ENCODE results near the gene CLEC4M. TPM values are rescaled to one million over a fixed set of nuclear protein-coding genes. Genes with fewer than 3 reads are reported as not detected.

Gene CLEC4M
- total RNA-seq, 1 donor from 2014 or later = not detected

DNA sequence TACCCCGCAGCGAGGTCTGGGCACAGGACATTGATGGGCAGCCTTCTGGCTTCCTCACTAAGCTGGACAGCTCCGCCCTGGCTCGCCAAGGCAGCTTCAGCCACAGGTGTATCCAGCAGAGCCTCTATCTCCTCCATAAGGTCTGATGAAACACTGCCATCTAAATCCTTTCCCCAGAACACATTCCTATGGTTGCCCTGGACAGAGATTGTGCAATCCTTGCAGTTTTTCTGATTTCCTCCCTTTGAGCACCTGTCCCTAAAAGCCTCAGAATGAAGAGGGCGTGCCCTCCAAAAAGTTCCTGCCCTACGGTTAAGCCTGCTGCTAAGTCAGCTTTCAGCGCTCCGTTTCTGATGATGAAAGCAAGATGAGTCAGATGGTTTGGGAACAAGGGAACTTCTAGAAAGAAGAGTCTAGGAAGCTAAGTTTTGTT is 21.0 kb downstream of the CLEC4M start:
- no peaks in the 10 kb centered on the region for H3K9me3 Mint-ChIP-seq (ENCODE audit: unreplicated experiment)
- H3K4me1 Mint-ChIP-seq (ENCODE audit: unreplicated experiment) = peaks cover 3% of the 10 kb centered on the region
- H3K27me3 Mint-ChIP-seq (ENCODE audit: unreplicated experiment) = peaks cover 14% of the 10 kb centered on the region
- TF ChIP-seq, protein P1, sequence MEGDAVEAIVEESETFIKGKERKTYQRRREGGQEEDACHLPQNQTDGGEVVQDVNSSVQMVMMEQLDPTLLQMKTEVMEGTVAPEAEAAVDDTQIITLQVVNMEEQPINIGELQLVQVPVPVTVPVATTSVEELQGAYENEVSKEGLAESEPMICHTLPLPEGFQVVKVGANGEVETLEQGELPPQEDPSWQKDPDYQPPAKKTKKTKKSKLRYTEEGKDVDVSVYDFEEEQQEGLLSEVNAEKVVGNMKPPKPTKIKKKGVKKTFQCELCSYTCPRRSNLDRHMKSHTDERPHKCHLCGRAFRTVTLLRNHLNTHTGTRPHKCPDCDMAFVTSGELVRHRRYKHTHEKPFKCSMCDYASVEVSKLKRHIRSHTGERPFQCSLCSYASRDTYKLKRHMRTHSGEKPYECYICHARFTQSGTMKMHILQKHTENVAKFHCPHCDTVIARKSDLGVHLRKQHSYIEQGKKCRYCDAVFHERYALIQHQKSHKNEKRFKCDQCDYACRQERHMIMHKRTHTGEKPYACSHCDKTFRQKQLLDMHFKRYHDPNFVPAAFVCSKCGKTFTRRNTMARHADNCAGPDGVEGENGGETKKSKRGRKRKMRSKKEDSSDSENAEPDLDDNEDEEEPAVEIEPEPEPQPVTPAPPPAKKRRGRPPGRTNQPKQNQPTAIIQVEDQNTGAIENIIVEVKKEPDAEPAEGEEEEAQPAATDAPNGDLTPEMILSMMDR (IDR thresholded peaks at IDR 0.05; ENCODE audit: unreplicated experiment) = no peak
- H3K36me3 Mint-ChIP-seq (ENCODE audit: low read depth, unreplicated experiment) = no peaks in the 10 kb centered on the region
- DNase-seq (ENCODE audit: low spot score) = no peak
- H3K4me3 Mint-ChIP-seq (ENCODE audit: unreplicated experiment) = no peak overlapping the region
- H3K27ac Mint-ChIP-seq (ENCODE audit: unreplicated experiment) = no peak overlapping the region

DNA sequence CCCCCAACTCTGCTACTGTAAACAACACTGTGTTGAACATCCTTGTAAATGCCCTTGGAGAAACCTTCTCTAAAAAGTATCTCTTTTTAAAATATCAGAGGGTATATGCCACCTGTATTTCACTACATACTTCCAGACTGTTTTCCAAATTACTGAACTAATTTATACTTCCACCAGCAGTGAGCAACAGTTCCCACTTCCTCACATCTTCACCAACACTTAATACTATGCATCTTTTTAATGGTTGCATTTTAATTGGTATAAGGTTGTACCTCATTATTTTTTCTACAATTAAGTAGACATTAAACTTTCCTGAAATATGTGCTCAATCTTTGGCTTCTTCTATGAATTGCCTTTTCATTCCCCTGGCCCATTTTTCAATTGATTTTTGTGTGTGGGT is 21.8 kb downstream of the CLEC4M start:
- Mint-ChIP-seq H3K27me3 (ENCODE audit: unreplicated experiment) (peaks cover 19% of the 10 kb centered on the region), H3K4me3 (ENCODE audit: unreplicated experiment) (no peak overlapping the region), H3K36me3 (ENCODE audit: low read depth, unreplicated experiment) (no peaks in the 10 kb centered on the region), H3K9me3 (ENCODE audit: unreplicated experiment) (no peaks in the 10 kb centered on the region), H3K4me1 (ENCODE audit: unreplicated experiment) (peaks cover 3% of the 10 kb centered on the region), H3K27ac (ENCODE audit: unreplicated experiment) (no peak overlapping the region)
- DNase-seq (ENCODE audit: low spot score) = no peak
- TF ChIP-seq, protein P1 (IDR thresholded peaks at IDR 0.05; ENCODE audit: unreplicated experiment) = no peak

- Mint-ChIP-seq H3K9me3 (ENCODE audit: unreplicated experiment) (no peaks in the 10 kb centered on the region), H3K4me3 (ENCODE audit: unreplicated experiment) (no peak overlapping the region), H3K4me1 (ENCODE audit: unreplicated experiment) (peaks cover 3% of the 10 kb centered on the region), H3K36me3 (ENCODE audit: low read depth, unreplicated experiment) (no peaks in the 10 kb centered on the region), H3K27ac (ENCODE audit: unreplicated experiment) (no peak overlapping the region), H3K27me3 (ENCODE audit: unreplicated experiment) (peaks cover 21% of the 10 kb centered on the region)
- TF ChIP-seq, protein P1 (IDR thresholded peaks at IDR 0.05; ENCODE audit: unreplicated experiment) = no peak
- DNase-seq (ENCODE audit: low spot score) = no peak
Measured at GRCh38 chr19:7787141-7787540, 24.1 kb downstream of the CLEC4M start.

DNA sequence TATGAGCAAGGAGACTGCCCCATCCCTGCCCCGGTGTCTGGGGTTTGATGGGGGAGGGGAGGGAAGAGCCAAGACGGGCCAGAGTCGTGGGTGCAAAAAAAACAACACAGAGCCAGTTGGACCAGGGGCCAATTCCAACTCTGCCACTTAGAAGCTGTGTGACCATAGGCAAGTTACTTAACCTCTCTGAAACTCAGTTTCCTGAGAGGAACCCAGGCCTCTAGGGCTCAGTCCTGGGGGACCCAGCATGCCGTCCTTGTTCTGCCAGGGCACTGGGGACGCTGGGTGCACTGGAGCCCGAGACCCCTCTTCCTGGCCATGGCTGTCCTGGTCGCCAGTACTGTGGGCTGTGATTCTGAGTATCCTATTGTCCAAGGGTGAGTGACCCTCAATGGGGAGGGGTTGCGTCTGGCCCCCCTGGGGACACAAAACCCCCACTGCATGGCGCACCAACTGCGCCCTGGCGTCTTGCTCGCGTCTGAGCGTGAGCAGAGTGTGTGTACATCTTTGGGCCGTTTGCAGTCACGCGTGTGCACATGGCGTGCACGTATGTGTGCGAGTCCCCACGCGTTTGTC is 24.6 kb downstream of the CLEC4M start:
- H3K4me1 Mint-ChIP-seq (ENCODE audit: unreplicated experiment) = peaks cover 3% of the 10 kb centered on the region

More for the DNA sequence above, 24.6 kb downstream of the CLEC4M start:
- Mint-ChIP-seq H3K27ac (ENCODE audit: unreplicated experiment) (no peak overlapping the region), H3K27me3 (ENCODE audit: unreplicated experiment) (peaks cover 21% of the 10 kb centered on the region), H3K4me3 (ENCODE audit: unreplicated experiment) (no peak overlapping the region), H3K36me3 (ENCODE audit: low read depth, unreplicated experiment) (peaks cover 4% of the 10 kb centered on the region), H3K9me3 (ENCODE audit: unreplicated experiment) (no peaks in the 10 kb centered on the region)
- no peak for DNase-seq (ENCODE audit: low spot score)
- TF ChIP-seq, protein P1 (IDR thresholded peaks at IDR 0.05; ENCODE audit: unreplicated experiment) = no peak

Data from endothelial cell (in vitro differentiated cells).